ENCODE data around the gene NCAM1.

Gene NCAM1

DNA sequence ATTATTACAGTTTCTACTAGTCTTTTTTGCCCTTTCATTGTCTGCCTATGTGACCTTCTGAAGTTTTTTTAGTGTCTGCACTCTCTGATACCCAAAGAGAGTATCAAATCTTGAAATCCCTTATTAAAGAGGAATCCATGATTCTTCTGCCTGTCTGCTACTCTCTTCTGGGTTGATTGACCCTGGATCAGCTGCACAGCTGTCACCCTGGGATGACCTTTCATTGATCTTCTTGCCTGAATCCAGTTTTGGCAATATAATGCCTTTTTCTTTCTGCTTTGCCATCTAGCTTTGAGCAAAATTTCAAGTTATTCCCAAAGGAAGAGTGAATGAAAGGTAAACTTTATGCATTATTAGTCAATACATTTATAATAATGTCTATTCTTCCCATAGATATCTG lies 32.6 kb downstream of the NCAM1 start:
- Histone ChIP-seq H3K4me3 (ENCODE audit: low read depth in 1 of 5, low read length in 5 of 5) (no peak overlapping the region), H3K36me3 (ENCODE audit: control insufficient read depth in 5 of 5, insufficient read depth in 5 of 5, low read length in 5 of 5) (no peaks in the 10 kb centered on the region), H3K9ac (ENCODE audit: low read length in 5 of 5) (no peak overlapping the region), H3K27me3 (ENCODE audit: control insufficient read depth in 5 of 5, insufficient read depth in 4 of 5, low read length in 5 of 5) (no peaks in the 10 kb centered on the region), H3K27ac (ENCODE audit: low read depth, low read length) (no peak overlapping the region), H3K4me1 (ENCODE audit: control insufficient read depth in 5 of 5, insufficient read depth in 5 of 5, low read length in 5 of 5) (no peaks in the 10 kb centered on the region), H3K9me3 (ENCODE audit: control insufficient read depth in 5 of 5, low read length in 5 of 5) (peaks cover 0 to 20% (median 14%) of the 10 kb centered on the region in 5 donors)

DNA sequence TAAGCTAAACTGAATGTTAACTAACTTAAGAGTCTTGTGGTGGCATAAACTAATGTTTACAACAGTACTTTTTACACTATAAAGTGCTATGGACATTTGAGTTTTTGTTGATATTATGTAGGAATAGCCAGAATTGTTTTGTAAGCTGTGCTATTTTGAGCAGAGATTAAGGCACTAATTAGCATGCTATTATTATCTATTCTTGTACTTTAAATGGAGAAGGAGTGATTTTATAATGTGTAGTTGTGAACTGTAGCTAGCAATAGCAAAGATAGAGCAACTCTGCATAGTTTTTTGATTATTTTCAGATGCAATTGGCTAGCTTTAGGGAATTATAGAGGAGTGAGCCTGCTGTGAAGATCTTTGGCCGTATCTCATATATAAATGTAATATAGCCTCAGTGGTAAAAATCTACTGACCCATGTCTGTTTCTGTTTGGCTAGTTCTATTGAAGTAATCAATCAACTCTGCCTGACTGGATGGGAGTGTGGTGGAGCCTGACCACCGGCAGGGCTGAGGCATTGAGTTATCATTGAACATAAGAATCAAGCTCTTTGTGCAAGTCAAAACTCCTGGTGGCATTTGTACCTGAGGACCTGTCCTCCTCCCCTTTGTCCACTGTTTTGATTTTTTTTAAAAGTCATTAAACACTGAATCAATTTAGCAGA lies 34.3 kb downstream of the NCAM1 start:
- Histone ChIP-seq H3K36me3 (ENCODE audit: control insufficient read depth in 5 of 5, insufficient read depth in 5 of 5, low read length in 5 of 5) (no peaks in the 10 kb centered on the region), H3K9ac (ENCODE audit: low read length in 5 of 5) (no peak overlapping the region), H3K4me3 (ENCODE audit: low read depth in 1 of 5, low read length in 5 of 5) (no peak overlapping the region), H3K4me1 (ENCODE audit: control insufficient read depth in 5 of 5, insufficient read depth in 5 of 5, low read length in 5 of 5) (no peaks in the 10 kb centered on the region), H3K27me3 (ENCODE audit: control insufficient read depth in 5 of 5, insufficient read depth in 4 of 5, low read length in 5 of 5) (no peaks in the 10 kb centered on the region), H3K27ac (ENCODE audit: low read depth, low read length) (no peak overlapping the region), H3K9me3 (ENCODE audit: control insufficient read depth in 5 of 5, low read length in 5 of 5) (peaks cover 0 to 3% (median 0%) of the 10 kb centered on the region in 5 donors)

DNA sequence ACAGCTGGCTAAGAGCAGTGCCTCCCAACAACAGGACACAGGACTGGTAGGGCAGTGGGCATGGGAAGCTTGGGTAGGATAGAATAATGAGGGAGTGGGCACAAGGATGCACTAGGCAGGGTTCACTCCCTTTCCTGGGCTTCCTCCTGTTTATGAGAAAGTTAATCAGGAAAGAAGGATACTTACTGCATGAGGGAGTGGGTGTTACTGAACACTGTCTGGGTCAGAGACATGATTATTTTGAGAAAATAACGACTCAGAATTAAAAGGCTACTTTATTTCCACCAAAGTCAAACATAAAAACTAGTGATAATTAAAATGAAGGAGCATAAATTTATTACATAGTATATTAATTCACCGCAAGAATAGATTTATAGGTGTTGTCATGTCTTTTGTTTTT lies 35.8 kb downstream of the NCAM1 start:
- H3K27ac ChIP-seq (ENCODE audit: low read depth, low read length), result no peak overlapping the region
- no peak overlapping the region for H3K9ac ChIP-seq (ENCODE audit: low read length in 5 of 5)
- H3K4me1 ChIP-seq (ENCODE audit: control insufficient read depth in 5 of 5, insufficient read depth in 5 of 5, low read length in 5 of 5), result peaks cover 0 to 4% (median 0%) of the 10 kb centered on the region in 5 donors
- no peaks in the 10 kb centered on the region for H3K9me3 ChIP-seq (ENCODE audit: control insufficient read depth in 5 of 5, low read length in 5 of 5)
- no peaks in the 10 kb centered on the region for H3K27me3 ChIP-seq (ENCODE audit: control insufficient read depth in 5 of 5, insufficient read depth in 4 of 5, low read length in 5 of 5)
- H3K36me3 ChIP-seq (ENCODE audit: control insufficient read depth in 5 of 5, insufficient read depth in 5 of 5, low read length in 5 of 5), result no peaks in the 10 kb centered on the region
- H3K4me3 ChIP-seq (ENCODE audit: low read depth in 1 of 5, low read length in 5 of 5), result no peak overlapping the region

DNA sequence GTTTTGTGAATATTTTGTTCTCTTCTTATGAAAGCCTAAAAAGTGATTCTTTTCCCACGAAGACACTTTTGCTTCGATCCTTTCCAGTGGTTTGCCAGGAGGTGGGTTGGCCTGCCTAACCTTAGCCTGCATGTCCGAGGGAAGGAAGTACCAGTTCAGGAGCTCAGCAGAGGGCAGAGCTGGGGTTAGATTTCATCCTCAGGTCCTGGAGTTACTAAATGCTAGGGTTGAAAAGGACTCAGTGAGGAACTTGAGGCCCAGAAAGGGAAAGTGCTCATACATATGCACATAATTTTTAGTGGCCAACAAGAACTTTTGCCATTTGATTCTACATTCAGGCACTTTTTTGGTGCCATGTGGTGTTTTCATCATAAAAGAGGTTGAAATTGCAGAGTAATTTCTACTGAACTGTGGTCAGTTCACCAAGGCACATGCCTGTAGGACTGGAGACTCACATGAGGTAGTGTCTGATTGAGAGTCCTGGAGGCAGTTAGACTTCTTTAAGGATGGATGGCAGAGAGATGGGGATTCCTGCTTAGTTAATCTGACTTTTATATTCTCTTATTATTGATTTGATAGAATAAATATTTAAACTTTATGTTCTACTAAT lies 36.7 kb downstream of the NCAM1 start:
- peaks cover 0 to 8% (median 0%) of the 10 kb centered on the region in 5 donors for H3K4me1 ChIP-seq (ENCODE audit: control insufficient read depth in 5 of 5, insufficient read depth in 5 of 5, low read length in 5 of 5)

DNA sequence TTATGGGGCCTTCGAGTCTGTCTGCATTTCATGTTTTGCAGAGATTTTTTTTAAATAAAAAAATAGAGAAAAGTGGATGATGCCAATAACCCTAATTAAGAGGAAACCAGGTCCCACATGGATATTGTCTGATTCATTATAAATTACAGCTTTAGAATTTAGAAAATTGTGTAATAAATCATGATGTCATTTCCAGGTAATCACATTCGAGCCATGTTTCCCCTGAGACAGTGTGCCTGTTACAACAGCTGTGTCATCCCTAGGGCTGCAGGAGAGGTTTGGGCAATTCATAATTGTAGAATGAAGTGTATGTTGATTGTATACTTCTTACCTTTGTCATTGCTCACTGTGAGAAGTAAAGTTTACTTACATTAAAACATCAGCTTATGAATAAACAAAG lies 38.3 kb downstream of the NCAM1 start:
- Histone ChIP-seq H3K27me3 (ENCODE audit: control insufficient read depth in 5 of 5, insufficient read depth in 4 of 5, low read length in 5 of 5) (no peaks in the 10 kb centered on the region), H3K9me3 (ENCODE audit: control insufficient read depth in 5 of 5, low read length in 5 of 5) (no peaks in the 10 kb centered on the region), H3K9ac (ENCODE audit: low read length in 5 of 5) (no peak overlapping the region), H3K4me3 (ENCODE audit: low read depth in 1 of 5, low read length in 5 of 5) (no peak overlapping the region), H3K27ac (ENCODE audit: low read depth, low read length) (no peak overlapping the region), H3K4me1 (ENCODE audit: control insufficient read depth in 5 of 5, insufficient read depth in 5 of 5, low read length in 5 of 5) (peaks cover 0 to 8% (median 0%) of the 10 kb centered on the region in 5 donors), H3K36me3 (ENCODE audit: control insufficient read depth in 5 of 5, insufficient read depth in 5 of 5, low read length in 5 of 5) (no peaks in the 10 kb centered on the region)

More for the DNA sequence above, 36.7 kb downstream of the NCAM1 start:
- no peaks in the 10 kb centered on the region for H3K27me3 ChIP-seq (ENCODE audit: control insufficient read depth in 5 of 5, insufficient read depth in 4 of 5, low read length in 5 of 5)
- H3K9me3 ChIP-seq (ENCODE audit: control insufficient read depth in 5 of 5, low read length in 5 of 5), result no peaks in the 10 kb centered on the region
- H3K4me3 ChIP-seq (ENCODE audit: low read depth in 1 of 5, low read length in 5 of 5), result no peak overlapping the region
- H3K36me3 ChIP-seq (ENCODE audit: control insufficient read depth in 5 of 5, insufficient read depth in 5 of 5, low read length in 5 of 5), result no peaks in the 10 kb centered on the region
- H3K9ac ChIP-seq (ENCODE audit: low read length in 5 of 5), result no peak overlapping the region
- no peak overlapping the region for H3K27ac ChIP-seq (ENCODE audit: low read depth, low read length)

DNA sequence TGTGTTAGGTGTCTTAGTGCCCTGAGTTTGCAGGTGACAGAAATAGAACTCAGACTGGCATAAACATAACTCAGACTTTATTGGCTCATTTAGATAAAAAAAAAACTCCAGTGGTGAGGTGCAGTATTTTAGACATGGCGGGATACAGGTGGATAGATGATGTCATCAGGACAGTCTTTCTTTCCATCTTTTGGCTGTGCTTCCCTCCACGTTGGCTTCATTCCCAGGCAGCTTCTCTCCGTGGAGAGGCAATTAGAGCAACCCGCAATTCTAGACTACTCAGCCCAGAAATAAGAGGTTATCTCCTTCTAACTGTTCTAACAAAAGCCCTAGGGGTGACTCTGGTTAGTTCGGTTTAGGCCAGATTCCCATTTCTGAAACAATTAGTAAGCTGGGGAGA lies 40.5 kb downstream of the NCAM1 start:
- H3K36me3 ChIP-seq (ENCODE audit: control insufficient read depth in 5 of 5, insufficient read depth in 5 of 5, low read length in 5 of 5), result no peaks in the 10 kb centered on the region
- no peaks in the 10 kb centered on the region for H3K9me3 ChIP-seq (ENCODE audit: control insufficient read depth in 5 of 5, low read length in 5 of 5)
- H3K9ac ChIP-seq (ENCODE audit: low read length in 5 of 5), result no peak overlapping the region
- no peak overlapping the region for H3K27ac ChIP-seq (ENCODE audit: low read depth, low read length)
- peaks cover 0 to 8% (median 0%) of the 10 kb centered on the region in 5 donors for H3K4me1 ChIP-seq (ENCODE audit: control insufficient read depth in 5 of 5, insufficient read depth in 5 of 5, low read length in 5 of 5)
- H3K4me3 ChIP-seq (ENCODE audit: low read depth in 1 of 5, low read length in 5 of 5), result no peak overlapping the region
- H3K27me3 ChIP-seq (ENCODE audit: control insufficient read depth in 5 of 5, insufficient read depth in 4 of 5, low read length in 5 of 5), result no peaks in the 10 kb centered on the region

DNA sequence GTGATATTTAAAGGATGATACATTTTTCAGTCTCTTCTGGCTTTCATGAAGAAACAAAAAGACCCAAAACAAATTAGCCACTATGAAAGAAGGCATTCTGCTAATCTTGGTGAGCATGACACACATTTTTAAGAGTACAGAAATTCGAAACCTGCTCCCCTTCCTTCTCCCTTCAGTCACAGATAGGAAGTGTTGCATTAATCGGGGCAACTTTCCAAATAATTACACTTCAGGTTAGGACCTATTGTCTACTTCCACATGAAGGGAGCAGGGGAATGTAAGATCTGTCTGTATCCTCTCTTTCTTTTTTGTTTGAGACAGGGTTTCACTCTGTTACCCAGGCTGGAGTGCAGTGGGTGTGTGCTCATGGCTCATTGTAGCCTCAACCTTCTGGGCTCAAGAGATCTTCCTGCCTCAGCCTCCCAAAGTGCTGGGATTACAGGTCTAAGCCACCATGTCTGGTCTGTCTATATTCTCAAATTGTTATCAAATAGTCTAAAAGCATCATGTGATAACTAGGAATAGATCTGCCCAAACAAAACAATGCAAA lies 45.8 kb downstream of the NCAM1 start:
- no peaks in the 10 kb centered on the region for H3K9me3 ChIP-seq (ENCODE audit: control insufficient read depth in 5 of 5, low read length in 5 of 5)
- H3K4me1 ChIP-seq (ENCODE audit: control insufficient read depth in 5 of 5, insufficient read depth in 5 of 5, low read length in 5 of 5), result peaks cover 0 to 4% (median 0%) of the 10 kb centered on the region in 5 donors
- H3K27ac ChIP-seq (ENCODE audit: low read depth, low read length), result no peak overlapping the region
- no peak overlapping the region for H3K4me3 ChIP-seq (ENCODE audit: low read depth in 1 of 5, low read length in 5 of 5)
- no peaks in the 10 kb centered on the region for H3K27me3 ChIP-seq (ENCODE audit: control insufficient read depth in 5 of 5, insufficient read depth in 4 of 5, low read length in 5 of 5)
- no peaks in the 10 kb centered on the region for H3K36me3 ChIP-seq (ENCODE audit: control insufficient read depth in 5 of 5, insufficient read depth in 5 of 5, low read length in 5 of 5)
- H3K9ac ChIP-seq (ENCODE audit: low read length in 5 of 5), result no peak overlapping the region

DNA sequence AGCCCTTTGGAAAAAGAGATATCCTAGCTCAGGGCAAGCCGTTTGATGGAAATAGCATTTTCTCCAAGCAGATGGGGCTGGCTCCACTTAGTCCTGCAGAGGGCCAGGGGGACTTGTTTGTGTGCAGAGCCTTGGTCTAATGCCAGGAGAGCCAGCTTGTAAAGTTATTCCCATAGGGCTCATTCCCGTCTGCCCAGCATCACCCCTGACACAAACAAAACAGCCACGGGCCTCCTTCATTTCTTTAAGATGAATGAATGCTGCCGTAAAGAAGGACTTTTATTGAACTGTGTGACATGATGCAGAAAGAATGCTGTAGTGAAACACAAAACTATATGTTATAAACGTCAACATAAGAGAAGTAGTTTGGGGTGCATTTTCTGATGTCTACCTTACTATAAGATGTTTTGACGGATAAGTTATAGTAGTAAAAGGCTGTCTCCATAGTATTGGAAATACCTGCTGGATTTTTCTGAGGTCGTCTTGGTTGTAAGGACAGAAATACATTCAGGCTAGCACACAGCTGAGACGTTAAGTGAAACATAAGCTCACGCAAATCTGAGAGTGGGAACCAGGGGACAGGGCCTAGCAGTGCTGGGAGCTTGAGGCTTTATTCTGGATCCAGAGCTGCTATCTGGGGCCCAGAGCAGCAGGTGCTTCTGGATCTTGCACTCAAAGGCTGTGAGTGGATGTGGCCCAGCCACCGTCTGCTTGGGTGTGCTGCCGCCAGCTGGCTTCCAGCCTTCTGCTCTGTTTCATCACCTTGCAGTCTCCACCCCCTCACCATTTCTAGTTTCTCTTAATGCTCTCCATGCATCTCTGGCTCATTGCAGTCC lies 53.3 kb downstream of the NCAM1 start:
- Histone ChIP-seq H3K27ac (ENCODE audit: low read depth, low read length) (no peak overlapping the region), H3K4me3 (ENCODE audit: low read depth in 1 of 5, low read length in 5 of 5) (no peak overlapping the region), H3K36me3 (ENCODE audit: control insufficient read depth in 5 of 5, insufficient read depth in 5 of 5, low read length in 5 of 5) (no peaks in the 10 kb centered on the region), H3K27me3 (ENCODE audit: control insufficient read depth in 5 of 5, insufficient read depth in 4 of 5, low read length in 5 of 5) (no peaks in the 10 kb centered on the region), H3K9ac (ENCODE audit: low read length in 5 of 5) (no peak overlapping the region), H3K9me3 (ENCODE audit: control insufficient read depth in 5 of 5, low read length in 5 of 5) (no peaks in the 10 kb centered on the region), H3K4me1 (ENCODE audit: control insufficient read depth in 5 of 5, insufficient read depth in 5 of 5, low read length in 5 of 5) (peaks cover 0 to 18% (median 9%) of the 10 kb centered on the region in 5 donors)

DNA sequence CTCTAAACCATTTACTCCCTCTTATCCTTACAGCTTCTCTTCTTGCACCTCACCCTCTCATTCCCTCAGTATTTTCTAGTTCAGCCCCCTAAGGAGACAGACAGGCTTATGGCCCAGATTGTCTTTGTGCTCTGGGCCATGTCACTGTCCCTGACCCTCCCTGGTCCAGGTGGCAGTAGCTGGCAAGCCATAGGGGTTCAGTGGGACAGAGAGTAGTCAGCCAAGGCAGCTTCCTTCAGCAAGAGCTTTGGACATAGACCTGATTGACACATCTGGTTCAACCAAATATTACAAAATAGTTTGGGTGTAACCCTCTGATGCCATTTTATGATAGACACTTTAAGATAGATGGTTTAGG lies 53.9 kb downstream of the NCAM1 start:
- Histone ChIP-seq H3K27me3 (ENCODE audit: control insufficient read depth in 5 of 5, insufficient read depth in 4 of 5, low read length in 5 of 5) (no peaks in the 10 kb centered on the region), H3K36me3 (ENCODE audit: control insufficient read depth in 5 of 5, insufficient read depth in 5 of 5, low read length in 5 of 5) (no peaks in the 10 kb centered on the region), H3K9ac (ENCODE audit: low read length in 5 of 5) (no peak overlapping the region), H3K27ac (ENCODE audit: low read depth, low read length) (no peak overlapping the region), H3K9me3 (ENCODE audit: control insufficient read depth in 5 of 5, low read length in 5 of 5) (no peaks in the 10 kb centered on the region), H3K4me3 (ENCODE audit: low read depth in 1 of 5, low read length in 5 of 5) (no peak overlapping the region), H3K4me1 (ENCODE audit: control insufficient read depth in 5 of 5, insufficient read depth in 5 of 5, low read length in 5 of 5) (peaks cover 0 to 18% (median 9%) of the 10 kb centered on the region in 5 donors)

DNA sequence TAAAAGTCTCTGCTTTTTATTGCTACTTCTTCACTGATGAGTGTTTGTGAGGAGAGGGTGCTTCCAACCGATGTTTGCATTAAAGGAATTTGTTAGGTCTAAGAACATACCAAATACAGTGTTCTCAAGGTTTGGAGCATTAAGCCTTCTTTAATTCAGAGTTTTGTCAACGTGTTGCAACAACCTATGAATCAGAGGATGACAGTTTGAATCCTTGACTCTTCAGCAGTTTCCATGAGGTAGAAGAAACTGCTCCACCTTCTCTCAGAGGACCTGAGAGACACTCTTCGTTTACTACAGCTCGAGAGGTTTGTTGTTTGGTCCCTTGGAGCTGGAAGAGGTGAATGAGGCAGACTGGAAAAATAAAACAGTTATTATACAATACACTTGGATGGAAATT lies 55.7 kb downstream of the NCAM1 start:
- no peaks in the 10 kb centered on the region for H3K36me3 ChIP-seq (ENCODE audit: control insufficient read depth in 5 of 5, insufficient read depth in 5 of 5, low read length in 5 of 5)
- no peak overlapping the region for H3K4me3 ChIP-seq (ENCODE audit: low read depth in 1 of 5, low read length in 5 of 5)
- H3K4me1 ChIP-seq (ENCODE audit: control insufficient read depth in 5 of 5, insufficient read depth in 5 of 5, low read length in 5 of 5), result peaks cover 0 to 18% (median 9%) of the 10 kb centered on the region in 5 donors
- no peak overlapping the region for H3K27ac ChIP-seq (ENCODE audit: low read depth, low read length)
- no peaks in the 10 kb centered on the region for H3K27me3 ChIP-seq (ENCODE audit: control insufficient read depth in 5 of 5, insufficient read depth in 4 of 5, low read length in 5 of 5)
- H3K9me3 ChIP-seq (ENCODE audit: control insufficient read depth in 5 of 5, low read length in 5 of 5), result no peaks in the 10 kb centered on the region
- no peak overlapping the region for H3K9ac ChIP-seq (ENCODE audit: low read length in 5 of 5)

Data from subcutaneous abdominal adipose tissue (tissue), 5 donors.